ENCODE data around the gene HSH2D. TPM values are rescaled to one million over a fixed set of nuclear protein-coding genes. Genes with fewer than 3 reads are reported as not detected.

The HSH2D gene
- total and polyA plus RNA-seq, 9 of the 15 experiments (the other 6 are each of a cell fraction or from before 2014, with no cell fraction given) = 0.03 to 1.1 (median 0.35) TPM; not detected in 1

DNA sequence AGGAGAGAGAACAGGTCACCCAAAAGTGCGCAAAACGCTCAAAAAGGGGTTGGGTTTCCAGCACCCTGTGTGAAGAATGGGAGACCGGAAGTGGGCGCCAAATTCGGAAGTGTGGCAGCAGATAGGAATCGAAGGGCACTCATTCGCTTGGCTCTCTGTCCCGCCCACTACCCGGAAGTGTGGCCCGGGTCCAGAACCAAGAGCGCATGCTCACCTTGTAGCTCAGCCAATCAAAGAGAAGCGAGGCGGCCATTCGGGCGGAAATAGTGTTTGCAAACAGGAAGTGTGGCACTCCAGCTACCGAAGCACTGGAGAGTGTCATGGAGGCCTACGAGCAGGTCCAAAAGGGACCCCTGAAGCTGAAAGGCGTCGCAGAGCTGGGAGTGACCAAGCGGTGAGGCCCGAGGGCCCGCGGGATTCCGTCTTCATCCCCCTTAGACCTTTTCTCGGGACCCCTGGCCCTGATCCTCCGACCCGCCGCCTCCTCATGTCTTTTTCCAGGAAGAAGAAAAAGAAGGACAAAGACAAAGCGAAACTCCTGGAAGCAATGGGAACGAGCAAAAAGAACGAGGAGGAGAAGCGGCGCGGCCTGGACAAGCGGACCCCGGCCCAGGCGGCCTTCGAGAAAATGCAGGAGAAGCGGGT lies 41.8 kb downstream of the HSH2D start, which contains the start of gene FAM32A (continued):
- TF ChIP-seq, protein P1, sequence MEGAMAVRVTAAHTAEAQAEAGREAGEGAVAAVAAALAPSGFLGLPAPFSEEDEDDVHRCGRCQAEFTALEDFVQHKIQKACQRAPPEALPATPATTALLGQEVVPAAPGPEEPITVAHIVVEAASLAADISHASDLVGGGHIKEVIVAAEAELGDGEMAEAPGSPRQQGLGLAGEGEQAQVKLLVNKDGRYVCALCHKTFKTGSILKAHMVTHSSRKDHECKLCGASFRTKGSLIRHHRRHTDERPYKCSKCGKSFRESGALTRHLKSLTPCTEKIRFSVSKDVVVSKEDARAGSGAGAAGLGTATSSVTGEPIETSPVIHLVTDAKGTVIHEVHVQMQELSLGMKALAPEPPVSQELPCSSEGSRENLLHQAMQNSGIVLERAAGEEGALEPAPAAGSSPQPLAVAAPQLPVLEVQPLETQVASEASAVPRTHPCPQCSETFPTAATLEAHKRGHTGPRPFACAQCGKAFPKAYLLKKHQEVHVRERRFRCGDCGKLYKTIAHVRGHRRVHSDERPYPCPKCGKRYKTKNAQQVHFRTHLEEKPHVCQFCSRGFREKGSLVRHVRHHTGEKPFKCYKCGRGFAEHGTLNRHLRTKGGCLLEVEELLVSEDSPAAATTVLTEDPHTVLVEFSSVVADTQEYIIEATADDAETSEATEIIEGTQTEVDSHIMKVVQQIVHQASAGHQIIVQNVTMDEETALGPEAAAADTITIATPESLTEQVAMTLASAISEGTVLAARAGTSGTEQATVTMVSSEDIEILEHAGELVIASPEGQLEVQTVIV (CRISPR knock-in tag; IDR thresholded peaks at IDR 0.05; ENCODE audit: borderline replicate concordance) = no peak
- TF ChIP-seq KAT7 (CRISPR knock-in tag; IDR thresholded peaks at IDR 0.05; ENCODE audit: borderline replicate concordance) (no peak), KDM4B (IDR thresholded peaks at IDR 0.05; ENCODE audit: borderline replicate concordance in 2 of 2, low read depth in 1 of 2) (peak in 1 of 2 experiments; percentile 49; a peak in 2 of 4 replicates), ZNF785 (CRISPR knock-in tag; IDR thresholded peaks at IDR 0.05) (no peak), NUFIP1 (IDR thresholded peaks at IDR 0.05; ENCODE audit: partially characterized antibody) (no peak), NR3C1 (CRISPR knock-in tag; IDR thresholded peaks at IDR 0.05) (no peak), EGR1 (conservative IDR thresholded peaks at IDR 0.05) (peak; percentile 56; the same call in 1 of the 2 replicates), ZNF133 (CRISPR knock-in tag; IDR thresholded peaks at IDR 0.05) (no peak), EP400 (IDR thresholded peaks at IDR 0.05) (peak; percentile 55), GABPB2 (CRISPR knock-in tag; conservative IDR thresholded peaks at IDR 0.05) (no peak), DACH1 (IDR thresholded peaks at IDR 0.05; ENCODE audit: partially characterized antibody) (no peak), MEF2D (tag; conservative IDR thresholded peaks at IDR 0.05; ENCODE audit: low read depth) (no peak), HNRNPUL1 (IDR thresholded peaks at IDR 0.05; ENCODE audit: low read length) (no peak), XRCC5 (IDR thresholded peaks at IDR 0.05; ENCODE audit: low read depth, low read length) (no peak), KLF6 (CRISPR knock-in tag; IDR thresholded peaks at IDR 0.05; ENCODE audit: borderline replicate concordance) (no peak), BACH1 (tag; IDR thresholded peaks at IDR 0.05) (no peak), MAFF (IDR thresholded peaks at IDR 0.05; ENCODE audit: low read length) (no peak), PML (IDR thresholded peaks at IDR 0.05; ENCODE audit: low read length) (peak; percentile 44; the same call in 1 of the 2 replicates), STAT5A (IDR thresholded peaks at IDR 0.05; ENCODE audit: borderline replicate concordance, low read length) (no peak), ZNF778 (CRISPR knock-in tag; IDR thresholded peaks at IDR 0.05) (no peak)
- TF ChIP-seq, protein P2, sequence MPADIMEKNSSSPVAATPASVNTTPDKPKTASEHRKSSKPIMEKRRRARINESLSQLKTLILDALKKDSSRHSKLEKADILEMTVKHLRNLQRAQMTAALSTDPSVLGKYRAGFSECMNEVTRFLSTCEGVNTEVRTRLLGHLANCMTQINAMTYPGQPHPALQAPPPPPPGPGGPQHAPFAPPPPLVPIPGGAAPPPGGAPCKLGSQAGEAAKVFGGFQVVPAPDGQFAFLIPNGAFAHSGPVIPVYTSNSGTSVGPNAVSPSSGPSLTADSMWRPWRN (IDR thresholded peaks at IDR 0.05; ENCODE audit: low read depth) = no peak; the same call in 1 of the 2 replicates
- TF ChIP-seq, protein P3, sequence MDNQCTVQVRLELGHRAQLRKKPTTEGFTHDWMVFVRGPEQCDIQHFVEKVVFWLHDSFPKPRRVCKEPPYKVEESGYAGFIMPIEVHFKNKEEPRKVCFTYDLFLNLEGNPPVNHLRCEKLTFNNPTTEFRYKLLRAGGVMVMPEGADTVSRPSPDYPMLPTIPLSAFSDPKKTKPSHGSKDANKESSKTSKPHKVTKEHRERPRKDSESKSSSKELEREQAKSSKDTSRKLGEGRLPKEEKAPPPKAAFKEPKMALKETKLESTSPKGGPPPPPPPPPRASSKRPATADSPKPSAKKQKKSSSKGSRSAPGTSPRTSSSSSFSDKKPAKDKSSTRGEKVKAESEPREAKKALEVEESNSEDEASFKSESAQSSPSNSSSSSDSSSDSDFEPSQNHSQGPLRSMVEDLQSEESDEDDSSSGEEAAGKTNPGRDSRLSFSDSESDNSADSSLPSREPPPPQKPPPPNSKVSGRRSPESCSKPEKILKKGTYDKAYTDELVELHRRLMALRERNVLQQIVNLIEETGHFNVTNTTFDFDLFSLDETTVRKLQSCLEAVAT (IDR thresholded peaks at IDR 0.05) = no peak
- TF ChIP-seq, protein P4, sequence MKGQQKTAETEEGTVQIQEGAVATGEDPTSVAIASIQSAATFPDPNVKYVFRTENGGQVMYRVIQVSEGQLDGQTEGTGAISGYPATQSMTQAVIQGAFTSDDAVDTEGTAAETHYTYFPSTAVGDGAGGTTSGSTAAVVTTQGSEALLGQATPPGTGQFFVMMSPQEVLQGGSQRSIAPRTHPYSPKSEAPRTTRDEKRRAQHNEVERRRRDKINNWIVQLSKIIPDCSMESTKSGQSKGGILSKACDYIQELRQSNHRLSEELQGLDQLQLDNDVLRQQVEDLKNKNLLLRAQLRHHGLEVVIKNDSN (CRISPR knock-in tag; IDR thresholded peaks at IDR 0.05) = no peak
- TF ChIP-seq, protein P5, sequence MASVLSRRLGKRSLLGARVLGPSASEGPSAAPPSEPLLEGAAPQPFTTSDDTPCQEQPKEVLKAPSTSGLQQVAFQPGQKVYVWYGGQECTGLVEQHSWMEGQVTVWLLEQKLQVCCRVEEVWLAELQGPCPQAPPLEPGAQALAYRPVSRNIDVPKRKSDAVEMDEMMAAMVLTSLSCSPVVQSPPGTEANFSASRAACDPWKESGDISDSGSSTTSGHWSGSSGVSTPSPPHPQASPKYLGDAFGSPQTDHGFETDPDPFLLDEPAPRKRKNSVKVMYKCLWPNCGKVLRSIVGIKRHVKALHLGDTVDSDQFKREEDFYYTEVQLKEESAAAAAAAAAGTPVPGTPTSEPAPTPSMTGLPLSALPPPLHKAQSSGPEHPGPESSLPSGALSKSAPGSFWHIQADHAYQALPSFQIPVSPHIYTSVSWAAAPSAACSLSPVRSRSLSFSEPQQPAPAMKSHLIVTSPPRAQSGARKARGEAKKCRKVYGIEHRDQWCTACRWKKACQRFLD (CRISPR knock-in tag; IDR thresholded peaks at IDR 0.05) = no peak

Data from K562 (cell line).